GM21619 (cell line): ENCODE measurements around the gene COX19.
"Not testable (repeated sequence)": the region's sequence is repeated elsewhere in the genome, so short reads cannot be mapped to it uniquely, and the experiment has no call there.

ENCODE experiments used
- ATAC-seq: cut with Tn5 transposase; IDR thresholded peaks from one replicate; pipeline ENCODE4 v1.9.1; 2021; ENCODE audit not compliant: unreplicated experiment

Gene COX19

DNA sequence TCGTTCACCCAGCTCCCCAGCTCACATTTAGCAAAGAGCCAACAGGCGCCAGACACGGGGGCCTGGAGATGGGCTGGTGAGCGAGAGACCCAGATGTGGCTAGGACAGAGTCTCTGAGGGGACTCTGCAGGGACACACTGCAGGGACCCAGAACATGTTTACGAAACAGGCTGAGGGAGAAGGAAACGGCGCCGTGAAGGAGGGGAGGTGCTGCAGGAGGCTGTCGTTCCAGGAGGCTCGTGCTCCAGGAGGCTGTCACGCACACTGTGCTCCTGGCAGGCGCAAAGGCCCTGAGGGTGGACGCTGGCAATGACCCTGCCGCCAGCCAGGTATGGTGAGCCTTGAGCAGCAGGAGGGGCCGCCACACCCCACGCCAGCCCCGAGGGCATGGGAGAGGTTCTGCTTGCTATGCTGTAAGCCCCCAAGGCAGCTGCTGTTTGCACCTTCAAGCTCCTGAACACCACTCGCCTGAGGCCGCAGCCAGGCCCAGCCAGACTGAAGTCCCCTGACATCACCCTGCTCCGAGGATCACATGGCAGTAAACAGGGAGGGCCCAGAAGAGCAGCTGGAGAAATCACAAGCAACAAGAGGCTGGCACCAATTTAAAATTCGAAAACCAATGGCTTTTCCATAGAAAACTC is 48.2 kb downstream of the COX19 start:
- no peak for ATAC-seq

GRCh38 chr7:926061-927030 is 49.0 kb downstream of the COX19 start:
- no peak for ATAC-seq

DNA sequence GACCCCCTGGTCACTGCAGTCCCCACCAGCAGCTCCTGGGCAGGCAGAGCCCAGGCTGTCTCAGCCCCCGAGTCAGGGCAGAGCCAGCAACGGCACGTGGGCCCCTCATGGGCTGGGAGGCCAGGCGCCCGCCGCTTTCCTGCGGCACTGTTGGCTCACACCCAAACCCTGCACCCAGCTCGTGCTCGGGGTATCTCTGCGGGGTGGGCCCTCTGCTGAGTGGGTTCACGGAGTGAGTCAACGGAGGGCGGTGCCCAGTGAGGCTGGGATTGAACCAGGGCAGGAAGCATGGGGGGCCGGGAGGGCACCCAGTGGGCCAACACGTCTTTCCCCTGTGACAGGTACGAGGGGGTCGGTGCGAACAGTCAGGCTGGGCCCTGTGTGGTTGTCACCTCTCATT is 49.7 kb downstream of the COX19 start:
- ATAC-seq, result no peak

DNA sequence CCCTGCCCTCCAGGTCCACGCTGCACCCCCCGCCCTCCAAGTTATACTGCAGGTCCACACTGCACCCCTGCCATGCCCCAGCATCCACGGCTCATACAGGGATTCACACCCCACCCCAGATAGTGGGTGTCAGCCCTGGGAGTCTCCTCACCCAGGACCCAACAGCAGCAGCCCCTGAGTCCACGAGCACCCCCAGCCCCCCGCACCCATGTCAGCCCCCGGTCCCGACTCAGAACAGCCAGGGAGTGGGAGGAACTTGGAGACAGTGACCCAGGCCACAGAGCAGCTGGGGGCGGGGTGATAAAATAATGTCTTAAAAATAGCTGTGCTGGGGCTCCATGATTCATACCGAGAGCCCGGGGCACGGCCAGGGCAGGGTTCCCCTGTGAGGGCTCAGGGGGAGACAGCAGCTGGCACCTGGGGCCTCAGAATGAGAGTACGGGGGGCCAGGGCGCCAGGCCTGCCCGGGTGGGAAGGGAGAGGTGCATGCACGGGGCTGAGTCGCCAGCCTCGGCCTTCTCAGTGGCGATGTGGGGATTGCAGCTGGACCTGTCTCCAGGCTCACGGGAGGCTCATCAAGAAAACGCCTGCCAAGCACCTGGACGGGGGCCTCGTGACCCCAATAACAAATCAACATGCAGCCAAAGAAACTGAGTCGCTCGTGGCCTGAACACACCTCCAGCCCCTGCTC is 50.7 kb downstream of the COX19 start:
- peak; percentile 36 for ATAC-seq

DNA sequence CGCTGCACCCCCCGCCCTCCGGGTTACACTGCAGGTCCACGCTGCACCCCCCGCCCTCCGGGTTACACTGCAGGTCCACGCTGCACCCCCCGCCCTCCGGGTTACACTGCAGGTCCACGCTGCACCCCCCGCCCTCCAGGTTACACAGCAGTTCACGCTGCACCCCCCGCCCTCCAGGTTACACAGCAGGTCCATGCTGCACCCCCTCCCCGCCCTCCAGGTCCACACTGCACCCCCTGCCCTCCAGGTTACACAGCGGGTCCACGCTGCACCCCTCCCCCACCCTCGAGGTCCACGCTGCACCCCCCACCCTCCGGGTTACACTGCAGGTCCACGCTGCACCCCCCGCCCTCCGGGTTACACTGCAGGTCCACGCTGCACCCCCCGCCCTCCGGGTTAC is 51.3 kb downstream of the COX19 start:
- ATAC-seq, result not testable (repeated sequence)

DNA sequence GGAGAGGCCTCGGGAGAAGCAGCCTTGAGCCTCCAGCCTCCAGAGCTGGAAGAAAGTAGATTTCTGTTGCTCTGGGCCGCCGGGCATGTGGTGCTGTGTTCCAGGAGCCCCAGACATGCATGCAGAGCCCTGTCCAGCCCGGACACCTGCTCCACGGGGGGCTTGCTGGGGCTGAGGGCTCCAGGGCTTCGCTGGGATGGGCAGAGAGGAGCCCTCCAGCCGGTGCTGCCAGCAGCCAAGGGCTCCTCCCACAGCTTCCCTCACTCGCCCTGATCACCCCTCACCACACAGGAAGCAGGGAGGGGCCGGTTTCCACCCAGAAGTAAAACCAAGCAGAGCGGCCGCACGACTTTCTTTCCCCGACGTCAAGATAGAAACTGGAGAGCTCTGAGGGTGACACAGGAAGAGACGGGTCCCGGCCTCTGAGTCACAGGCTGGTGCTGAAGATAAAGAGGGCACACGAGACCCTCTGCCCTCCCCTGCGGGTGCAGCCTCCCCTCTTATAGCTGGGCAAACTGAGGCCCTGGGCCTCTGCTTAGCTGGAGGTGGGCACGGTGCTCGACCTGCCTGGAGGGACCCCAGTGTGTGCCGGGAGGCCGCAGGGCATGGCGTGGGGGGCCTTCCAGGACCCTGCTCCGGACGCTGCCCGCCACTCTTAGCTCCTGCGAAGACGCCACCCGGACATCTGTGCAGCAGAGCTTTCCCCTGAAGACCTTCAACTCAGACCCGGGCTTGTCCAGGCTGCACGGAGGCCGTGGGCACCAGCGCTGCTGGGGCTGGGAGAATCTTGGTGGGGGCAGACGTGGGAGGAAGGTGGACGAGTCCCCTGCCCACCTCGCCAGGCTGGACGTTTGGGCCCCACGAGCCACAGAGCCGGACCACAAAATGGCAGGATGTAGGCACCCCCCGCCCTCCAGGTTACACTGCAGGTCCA is 52.0 kb downstream of the COX19 start:
- ATAC-seq, result peak; percentile 78

GRCh38 chr7:922334-923107 is 52.8 kb downstream of the COX19 start:
- ATAC-seq, result peak; percentile 0

- no peak for ATAC-seq
These were observed 53.6 kb downstream of the COX19 start for GRCh38 chr7:921581-922333.

GRCh38 chr7:921071-921461 is 54.3 kb downstream of the COX19 start:
- ATAC-seq, result no peak

GRCh38 chr7:920351-921070 is 54.8 kb downstream of the COX19 start:
- no peak for ATAC-seq

GRCh38 chr7:919924-920341 is 55.4 kb downstream of the COX19 start:
- no peak for ATAC-seq

- ATAC-seq, result no peak
These were observed 56.3 kb downstream of the COX19 start for GRCh38 chr7:919114-919442.

DNA sequence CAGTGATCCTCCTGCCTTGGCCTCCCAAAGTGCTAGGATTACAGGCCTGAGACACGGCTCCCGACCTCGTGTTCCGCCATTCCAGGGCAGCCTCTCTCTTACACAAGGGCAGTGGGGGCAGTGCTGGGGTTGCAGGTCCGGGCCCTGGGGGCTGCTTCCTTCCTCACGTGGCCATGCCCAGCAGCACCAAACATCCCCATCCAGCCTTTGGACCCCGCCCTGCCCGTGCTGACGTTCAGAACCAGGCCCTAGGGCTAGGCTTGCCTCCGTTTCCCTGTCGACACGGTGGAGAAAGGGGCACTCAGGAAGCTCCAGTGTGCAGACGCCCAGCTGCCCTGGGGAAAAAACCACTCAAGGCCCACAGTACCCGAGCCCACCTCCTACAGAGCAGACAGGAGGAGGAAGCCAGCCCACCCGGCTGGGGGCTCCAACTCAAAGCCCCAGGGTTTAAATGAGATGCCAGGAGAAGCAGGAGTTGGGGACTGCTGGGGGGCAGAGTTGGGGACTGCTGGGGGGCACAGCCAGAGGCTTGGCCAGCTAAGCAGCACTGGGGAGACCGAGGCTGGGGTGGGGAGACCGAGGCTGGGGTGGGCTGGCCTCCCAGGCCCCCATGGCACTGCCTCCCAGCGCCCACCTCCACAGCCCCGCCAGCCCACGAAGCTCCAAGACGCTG is 56.8 kb downstream of the COX19 start:
- ATAC-seq, result no peak

DNA sequence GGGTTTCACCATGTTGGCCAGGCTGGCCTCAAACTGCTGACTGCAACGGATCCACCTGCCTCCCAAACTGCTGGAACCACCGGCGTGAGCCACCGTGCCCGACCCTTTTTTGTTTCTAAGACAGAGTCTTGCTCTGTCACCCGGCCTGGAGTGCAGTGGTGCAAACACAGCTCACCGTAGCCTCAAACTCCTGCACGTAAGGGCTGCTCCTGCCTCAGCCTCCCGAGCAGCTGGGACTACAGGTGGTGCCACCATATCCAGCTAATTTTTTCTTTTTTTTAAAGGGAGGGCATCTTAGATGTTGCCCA is 57.3 kb downstream of the COX19 start:
- no peak for ATAC-seq

- ATAC-seq, result no peak
These were observed 57.9 kb downstream of the COX19 start for GRCh38 chr7:917255-918117.

DNA sequence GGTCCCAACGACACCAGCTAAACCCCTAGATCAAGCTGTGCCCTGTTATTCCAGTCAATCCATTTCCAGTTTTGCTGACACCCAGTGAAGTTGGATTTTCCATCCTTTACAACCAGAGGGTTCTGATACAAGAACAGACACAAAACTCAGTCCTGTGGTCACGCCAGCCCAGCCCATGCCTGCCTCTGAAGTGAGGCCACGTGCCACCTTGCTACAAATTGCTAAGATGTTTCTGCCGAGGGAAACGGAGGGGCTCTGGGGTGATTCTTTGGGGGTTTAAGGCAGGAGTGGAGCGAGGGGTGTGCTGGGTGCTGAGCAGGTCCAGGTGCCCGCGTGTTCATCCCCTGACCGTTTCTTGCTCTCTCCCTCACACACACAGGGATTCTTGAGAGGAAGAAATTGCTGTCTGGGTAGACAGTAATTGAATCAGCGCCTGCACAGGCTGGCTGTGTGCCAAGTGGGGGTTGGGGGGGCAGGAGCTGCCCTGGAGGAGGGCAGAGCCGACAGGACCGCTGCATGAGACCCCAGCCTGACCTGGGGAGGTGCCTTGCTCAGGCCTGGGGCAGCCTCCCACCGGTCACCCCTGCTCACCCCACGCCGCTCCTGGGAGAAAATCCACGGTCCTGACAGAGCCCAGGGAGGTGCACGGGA is 58.9 kb downstream of the COX19 start:
- ATAC-seq, result no peak
